G401 (cell line): ENCODE data around the gene AHRR. TPM values are rescaled to one million over a fixed set of nuclear protein-coding genes. Genes with fewer than 3 reads are reported as not detected.
"Not testable (repeated sequence)": the region's sequence is repeated elsewhere in the genome, so short reads cannot be mapped to it uniquely, and the experiment has no call there.

Experiments used
- DNase-seq: peaks from one replicate; pipeline ENCODE4 v3.0.0-alpha.2; 2015; ENCODE audit warnings: low spot score
- in situ Hi-C: cut with HindIII; loops from 2 replicates; pipeline ENCODE4 v1.10.0; 2016; ENCODE audit warnings: low sequenced_read_pairs, mixed read lengths
- total RNA-seq: library from RNA; depleted of rRNA; stranded (reverse); fragments of >200 nt; shearing (Covaris generic); gene quantifications from 2 replicates; pipeline ENCODE4 v1.2.3, GENCODE V29; 2014

AHRR gene
- total RNA-seq, 1 experiment from 2014 or later, result 0.24 TPM

DNA sequence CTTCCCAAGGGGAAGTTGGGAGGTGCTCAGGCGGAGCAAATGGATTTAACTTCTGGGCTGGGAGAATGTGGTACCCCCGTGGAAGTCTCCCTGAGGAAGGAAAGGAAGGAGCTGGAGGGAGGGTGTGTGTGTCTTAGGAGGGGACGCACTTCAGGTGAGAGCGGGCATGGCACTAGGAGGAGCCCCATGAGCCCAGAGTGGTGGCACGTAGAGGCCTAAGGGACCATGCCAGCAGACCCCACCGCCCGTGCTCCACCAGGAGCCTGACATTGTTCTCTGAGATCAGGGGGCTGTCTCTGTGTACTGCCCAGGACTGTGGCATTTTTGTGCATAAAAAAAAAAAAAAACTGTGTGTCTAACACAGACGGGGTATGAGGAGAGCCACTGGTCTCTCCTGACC, 18.5 kb upstream of the AHRR start:
- in situ Hi-C loops, result no loop called here
- DNase-seq, result no peak

DNA sequence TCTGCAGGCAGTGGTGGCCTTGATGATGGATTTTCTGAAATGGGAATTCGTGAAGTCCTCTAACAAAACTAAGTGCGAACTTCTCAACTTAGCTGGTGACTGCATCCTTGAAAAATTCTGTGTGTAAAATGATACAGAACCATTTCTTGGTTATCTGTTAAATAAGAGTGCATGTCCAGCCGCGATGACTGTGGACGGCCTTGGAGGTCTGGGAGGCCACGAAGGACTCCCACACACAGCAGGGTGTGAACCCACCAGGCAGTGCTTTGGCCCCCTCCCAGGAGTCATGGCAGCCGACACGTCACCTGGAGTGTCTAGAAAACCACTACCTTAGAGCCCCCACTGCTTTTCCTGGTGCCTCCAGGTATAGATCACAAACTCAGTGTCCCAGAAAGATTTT, 17.8 kb upstream of the AHRR start:
- DNase-seq, in situ Hi-C loops: not testable (repeated sequence)

DNA sequence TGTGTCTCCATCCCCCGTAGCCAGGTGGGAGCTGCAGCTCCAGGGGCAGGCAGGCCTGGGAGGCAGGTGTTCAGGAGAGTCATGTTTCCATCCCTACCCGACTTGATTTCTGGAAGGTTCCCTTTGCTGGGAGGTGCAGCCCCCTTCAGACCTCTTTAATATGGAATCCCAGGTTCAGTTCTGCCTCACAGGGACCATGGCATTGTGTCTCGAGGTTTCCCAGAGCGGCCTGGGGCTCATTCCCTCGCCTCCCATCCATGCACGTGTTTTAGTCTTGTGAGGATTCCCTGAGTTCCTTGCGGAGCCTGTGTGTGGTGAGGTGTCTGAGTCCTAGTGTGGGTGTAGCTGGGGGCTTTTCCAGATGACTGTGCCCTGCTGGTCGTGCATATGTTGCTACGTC, 16.5 kb upstream of the AHRR start:
- in situ Hi-C loops, result no loop called here

DNA sequence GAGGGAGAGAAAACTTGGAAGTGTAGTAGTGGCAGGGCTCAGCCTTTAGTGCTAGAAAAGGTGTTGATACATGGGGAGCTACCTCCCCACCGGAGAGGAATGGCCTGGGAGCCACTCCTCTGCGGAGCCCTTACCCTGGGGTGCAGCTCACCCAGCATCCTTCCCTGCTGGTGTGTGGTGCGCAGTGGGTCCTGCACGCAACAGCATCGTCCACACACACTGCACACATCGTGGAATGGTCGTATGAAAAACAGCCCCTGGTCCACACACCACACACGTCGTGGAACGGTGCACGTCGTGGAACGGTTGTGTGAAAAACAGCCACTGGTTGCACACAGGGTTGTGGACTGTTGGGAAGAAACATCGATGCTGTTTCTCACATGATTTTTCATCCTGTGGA, 16.1 kb upstream of the AHRR start:
- in situ Hi-C loops, result no loop called here
- no peak for DNase-seq

More for the DNA sequence above, 16.5 kb upstream of the AHRR start:
- DNase-seq, result no peak

DNA sequence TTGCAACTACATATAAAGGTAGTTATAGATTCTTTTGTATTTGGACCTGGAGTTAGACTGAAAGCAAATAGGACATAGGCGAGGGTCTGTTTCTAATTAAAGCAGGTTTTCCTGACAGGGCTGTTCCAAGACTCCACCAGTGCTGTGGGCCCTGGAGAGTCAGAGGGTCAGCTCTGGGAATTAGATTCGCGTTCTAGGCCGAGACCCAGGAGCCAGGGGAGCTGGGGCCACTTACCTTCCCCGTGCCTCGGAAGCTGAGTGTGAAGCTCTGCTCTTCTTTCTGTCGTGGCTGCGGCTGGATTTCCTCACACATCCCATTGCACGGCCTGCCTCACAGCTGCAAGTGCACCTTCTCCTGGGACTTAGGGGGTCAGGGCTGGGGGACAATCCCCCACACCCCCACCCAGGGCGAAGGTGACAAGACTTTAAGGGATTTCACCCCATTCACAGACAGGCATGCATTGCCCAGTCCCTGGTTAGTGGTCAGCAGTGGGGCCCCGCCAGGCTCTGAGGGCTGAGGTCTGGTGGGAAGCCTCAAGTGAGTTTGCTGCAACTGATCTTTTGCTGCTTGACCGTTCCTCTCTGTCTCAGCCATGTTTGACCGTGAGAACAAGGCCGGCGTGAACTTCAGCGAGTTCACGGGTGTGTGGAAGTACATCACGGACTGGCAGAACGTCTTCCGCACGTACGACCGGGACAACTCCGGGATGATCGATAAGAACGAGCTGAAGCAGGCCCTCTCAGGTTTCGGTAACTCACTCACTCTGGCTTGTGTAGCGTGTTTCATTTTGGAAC, 15.3 kb upstream of the AHRR start:
- no peak for DNase-seq
- in situ Hi-C loops, result no loop called here

DNA sequence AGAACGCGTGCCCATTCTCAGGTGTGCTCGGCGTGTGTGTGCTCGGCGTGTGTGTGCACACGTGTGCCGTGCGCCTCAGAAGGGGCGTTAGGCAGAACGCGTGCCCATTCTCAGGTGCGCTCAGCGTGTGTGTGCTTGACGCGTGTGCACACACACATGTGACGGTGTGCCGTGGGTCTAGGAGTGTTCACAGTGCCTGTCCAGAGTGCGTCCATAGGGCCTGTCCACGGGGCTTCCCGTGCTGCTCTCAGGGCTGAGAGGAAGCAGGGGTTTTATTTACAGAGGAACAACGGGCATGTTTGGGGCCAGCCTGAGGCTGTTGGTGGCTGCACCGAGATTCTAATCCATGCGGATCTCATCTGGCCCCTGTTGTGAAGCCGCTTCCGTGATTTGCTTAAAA, 14.2 kb upstream of the AHRR start:
- no peak for DNase-seq
- in situ Hi-C loops, result no loop called here

DNA sequence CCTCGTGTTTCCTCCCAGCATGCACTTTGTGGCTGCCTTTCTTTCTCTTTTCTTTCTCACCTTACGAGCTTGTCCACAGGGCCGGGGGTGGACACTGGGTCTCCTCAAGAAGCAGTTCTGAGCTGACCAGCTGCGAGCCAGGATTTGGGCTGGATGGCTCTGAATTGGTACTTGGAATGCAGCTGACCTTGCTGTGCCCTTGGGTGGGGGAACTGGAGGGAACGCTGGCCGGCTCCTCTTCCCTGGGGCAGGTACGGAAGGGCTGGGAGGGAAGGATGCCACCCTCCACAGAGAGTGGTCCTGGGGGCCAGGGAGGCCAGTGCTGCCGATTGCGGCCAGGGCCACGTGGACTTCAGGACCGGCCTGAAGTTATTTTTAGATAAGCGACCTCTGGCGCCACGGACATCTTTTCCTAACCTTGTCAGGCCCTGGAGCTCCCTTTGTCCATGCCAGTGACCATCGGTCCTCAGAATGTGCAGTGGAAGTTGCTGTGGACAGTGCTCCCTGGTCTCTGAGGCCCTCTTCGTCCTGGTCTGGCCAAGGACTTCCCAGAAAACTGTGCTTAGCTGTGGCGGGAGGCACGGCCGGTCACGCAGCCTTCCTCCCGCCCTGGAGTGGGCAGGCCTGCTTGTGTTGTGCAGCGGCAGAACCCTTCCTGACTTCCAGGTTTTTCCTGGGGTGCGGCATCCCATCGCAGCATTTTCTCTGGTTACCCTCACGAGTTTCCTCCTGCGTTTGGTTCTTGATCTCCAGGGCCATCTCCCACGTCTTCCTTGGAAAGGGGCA, 13.5 kb upstream of the AHRR start:
- in situ Hi-C loops, result no loop called here
- DNase-seq, result no peak

DNA sequence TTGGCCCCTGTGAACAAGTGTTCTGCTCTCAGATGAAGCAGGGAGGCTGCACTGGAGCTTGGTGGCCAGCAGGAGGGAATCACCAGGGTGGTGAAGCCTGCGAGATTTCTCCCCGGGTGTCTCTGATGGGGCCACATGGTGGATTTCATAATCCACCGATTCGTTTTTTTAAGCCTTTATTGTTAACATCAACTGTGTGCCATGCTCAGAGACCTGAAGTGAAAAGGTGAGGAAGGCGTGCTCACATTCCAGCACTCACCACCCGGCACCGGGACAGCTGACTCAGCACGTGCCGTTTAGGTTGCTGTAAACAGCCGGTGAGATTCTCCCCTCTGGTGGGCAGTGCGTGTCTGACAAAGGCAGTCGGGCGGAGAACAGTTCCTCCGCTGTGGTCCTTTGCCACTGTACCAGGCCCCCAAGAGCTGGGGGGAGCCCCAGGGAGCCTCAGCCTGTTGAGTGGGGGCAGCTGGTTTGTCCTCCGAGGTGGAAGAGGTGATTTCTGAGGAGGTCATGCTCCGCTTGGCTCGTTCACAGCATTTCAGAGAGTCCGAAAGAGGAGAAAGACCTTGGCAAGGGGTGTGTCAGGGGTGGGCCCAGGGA, 12.7 kb upstream of the AHRR start:
- in situ Hi-C loops, result no loop called here
- no peak for DNase-seq

DNA sequence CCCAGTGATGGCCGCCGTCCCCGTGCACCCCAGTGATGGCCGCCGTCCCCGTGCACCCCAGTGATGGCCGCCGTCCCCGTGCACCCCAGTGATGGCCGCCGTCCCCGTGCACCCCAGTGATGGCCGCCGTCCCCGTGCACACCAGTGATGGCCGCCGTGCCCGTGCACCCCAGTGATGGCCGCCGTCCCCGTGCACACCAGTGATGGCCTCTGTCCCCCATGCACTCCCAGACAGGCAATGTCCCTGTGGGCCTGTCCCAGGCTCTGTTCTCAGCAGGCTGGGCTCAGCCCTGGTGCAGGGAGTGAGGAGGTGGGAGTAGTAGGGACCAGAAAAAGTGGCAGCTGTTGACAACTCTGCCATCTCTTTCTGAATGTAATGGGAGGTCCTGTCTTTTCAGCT, 11.7 kb upstream of the AHRR start:
- DNase-seq, in situ Hi-C loops: not testable (repeated sequence)

DNA sequence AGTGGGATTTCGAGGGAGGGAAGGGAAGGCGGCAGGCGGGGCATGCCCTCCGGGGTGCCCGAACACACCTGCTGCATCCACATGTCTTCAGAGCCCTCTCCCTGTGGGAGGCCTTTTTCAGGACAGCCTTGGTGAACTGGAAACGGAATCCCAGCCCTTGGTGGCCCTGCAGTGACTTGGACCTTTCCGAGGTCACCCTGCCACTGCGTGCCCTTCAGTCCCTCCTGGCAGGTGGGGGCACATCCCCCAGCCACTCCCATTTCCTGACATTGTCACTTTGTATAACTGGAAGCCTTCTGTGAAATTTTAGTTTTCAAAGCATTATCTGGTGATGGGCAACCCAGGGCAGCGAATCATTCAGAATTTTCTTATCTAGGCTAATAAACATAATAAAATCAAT, 11.0 kb upstream of the AHRR start:
- no peak for DNase-seq
- in situ Hi-C loops, result no loop called here

DNA sequence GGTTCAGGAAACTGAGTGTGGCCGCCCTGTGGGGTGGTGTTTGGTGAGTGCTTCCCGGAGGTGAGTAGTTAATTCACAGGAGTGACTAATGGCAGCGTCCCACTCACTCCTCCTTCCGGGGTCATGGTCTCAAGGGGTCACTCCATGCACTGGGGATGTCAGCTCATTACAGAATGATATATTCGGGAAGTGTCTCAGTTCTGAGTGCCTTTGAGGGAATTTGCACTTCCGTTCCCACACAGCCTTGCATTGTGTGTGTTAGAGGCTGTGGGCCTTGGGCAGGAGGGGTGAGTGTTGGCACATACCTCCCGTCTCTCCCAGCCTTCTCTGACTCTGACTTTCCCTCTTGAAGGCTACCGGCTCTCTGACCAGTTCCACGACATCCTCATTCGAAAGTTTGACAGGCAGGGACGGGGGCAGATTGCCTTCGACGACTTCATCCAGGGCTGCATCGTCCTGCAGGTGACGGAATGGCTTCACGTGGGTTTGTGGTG, 10.5 kb upstream of the AHRR start:
- in situ Hi-C loops, result no loop called here

DNA sequence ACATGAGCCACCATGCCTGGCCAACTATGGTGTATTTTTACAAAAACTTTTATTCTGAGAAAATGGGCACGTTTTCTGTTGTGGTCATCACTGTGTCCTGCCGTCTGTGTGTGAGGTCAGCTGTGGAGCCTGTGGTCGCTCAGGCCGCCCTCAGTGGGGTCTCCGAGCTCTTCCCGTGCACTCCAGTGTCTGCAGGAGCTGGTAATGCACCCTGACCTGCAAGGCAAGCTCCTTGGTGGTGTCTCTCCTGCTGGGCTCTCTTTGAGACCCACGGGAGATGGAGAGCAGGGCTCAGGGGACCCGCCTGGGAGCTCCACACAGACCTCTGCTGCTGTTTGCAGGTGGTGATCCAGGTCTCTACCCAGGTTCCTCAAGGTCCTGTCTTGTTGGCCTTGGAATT, 9.6 kb upstream of the AHRR start:
- in situ Hi-C loops, result no loop called here
- DNase-seq, result no peak

More for the DNA sequence above, 10.5 kb upstream of the AHRR start:
- DNase-seq, result no peak

DNA sequence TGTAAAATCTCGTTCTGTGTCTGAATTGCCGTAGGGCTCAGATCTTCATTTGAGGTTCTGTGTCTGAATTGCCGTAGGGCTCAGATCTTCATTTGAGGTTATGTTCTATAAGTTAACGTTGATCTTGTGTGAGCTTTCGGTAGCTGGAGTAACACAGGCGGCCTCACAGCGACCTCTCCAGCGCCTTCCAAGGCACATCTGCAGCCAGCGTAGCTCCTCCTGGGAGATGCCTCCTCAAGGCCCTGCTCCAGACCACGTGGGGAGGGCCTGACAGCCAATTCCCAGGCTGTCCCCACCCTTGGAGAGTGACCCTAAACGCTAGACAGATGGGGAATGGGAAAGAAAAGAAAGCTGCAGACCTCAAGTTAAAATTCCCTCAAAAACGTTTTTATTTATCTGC, 8.7 kb upstream of the AHRR start:
- no peak for DNase-seq
- in situ Hi-C loops, result no loop called here

DNA sequence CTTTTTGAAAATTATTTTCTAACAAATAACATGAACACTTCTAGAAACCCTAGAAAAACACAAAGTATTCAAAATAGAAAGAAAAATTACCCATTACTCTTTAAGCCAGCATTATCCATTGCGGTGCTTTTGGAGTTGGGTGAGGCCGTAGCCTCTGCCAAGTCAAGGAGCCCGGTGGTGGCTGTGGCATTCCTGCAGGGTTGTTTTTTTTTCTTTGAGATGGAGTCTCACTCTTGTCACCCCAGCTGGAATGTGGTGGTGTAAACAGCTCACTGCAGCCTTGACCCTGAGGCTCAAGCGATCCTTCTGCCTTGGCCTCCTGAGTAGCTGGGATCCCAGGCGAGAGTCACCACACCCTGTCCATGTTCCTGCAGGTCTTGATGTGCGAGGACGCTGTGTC, 8.2 kb upstream of the AHRR start:
- no peak for DNase-seq
- in situ Hi-C loops, result no loop called here

DNA sequence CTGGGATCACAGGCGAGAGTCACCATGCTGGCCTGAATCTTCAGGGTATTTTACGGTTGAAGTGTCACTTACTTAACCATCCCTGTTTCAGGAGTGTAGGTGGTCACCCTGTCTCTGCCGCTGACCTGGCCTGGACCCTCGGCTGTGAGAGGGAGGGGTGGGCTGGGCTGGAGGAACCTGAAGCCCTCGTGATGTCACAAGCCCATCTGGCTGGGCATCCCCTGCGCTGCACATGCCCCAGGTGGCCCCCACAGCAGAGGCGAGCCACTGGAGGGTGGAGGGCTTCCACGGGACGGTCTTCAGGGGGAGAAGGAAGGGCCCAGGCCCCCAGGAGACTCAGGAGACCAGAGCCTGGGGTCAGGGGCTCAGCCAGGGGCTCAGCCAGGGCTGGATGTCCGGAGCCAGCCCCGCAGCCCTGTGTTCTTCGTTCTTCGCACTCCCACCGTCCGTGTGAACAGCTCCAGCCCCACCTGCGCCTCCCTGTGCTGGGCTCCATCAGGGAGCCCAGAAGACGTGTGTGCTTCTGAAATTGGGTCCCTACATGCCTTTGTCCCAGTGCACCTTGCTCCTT, 7.6 kb upstream of the AHRR start:
- DNase-seq, result no peak
- in situ Hi-C loops, result no loop called here

DNA sequence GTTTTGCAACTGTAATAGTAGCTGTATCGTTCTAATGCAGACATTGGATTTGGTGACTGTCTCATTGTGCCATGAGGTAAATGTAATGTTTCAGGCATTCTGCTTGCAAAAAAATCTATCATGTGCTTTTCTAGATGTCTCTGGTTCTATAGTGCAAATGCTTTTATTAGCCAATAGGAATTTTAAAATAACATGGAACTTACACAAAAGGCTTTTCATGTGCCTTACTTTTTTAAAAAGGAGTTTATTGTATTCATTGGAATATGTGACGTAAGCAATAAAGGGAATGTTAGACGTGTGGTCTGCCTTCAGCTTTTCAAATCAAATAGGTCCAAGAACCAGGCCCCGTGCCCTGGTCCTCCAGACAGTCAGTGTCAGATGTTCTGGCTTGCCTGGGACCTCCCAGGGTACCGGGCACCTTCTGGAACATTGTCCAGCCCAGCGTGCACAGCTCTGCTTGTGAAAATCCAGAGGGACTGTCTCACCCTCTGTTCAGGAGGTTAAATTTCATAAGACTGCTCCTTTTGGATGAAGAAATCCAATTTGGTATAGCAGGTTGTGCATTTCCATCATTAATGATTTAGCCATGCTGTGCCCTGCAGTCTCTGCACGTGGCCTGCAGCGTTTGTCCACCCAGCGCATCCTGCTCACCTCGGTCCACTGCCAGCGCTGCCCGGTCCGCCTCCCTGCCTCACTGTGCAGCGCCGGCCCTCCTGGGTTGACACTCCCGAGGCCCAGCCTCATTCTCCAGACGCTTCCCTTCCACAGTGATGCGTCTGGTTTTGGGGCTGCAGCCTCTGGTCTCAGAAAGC, 6.6 kb upstream of the AHRR start:
- no peak for DNase-seq
- in situ Hi-C loops, result no loop called here

DNA sequence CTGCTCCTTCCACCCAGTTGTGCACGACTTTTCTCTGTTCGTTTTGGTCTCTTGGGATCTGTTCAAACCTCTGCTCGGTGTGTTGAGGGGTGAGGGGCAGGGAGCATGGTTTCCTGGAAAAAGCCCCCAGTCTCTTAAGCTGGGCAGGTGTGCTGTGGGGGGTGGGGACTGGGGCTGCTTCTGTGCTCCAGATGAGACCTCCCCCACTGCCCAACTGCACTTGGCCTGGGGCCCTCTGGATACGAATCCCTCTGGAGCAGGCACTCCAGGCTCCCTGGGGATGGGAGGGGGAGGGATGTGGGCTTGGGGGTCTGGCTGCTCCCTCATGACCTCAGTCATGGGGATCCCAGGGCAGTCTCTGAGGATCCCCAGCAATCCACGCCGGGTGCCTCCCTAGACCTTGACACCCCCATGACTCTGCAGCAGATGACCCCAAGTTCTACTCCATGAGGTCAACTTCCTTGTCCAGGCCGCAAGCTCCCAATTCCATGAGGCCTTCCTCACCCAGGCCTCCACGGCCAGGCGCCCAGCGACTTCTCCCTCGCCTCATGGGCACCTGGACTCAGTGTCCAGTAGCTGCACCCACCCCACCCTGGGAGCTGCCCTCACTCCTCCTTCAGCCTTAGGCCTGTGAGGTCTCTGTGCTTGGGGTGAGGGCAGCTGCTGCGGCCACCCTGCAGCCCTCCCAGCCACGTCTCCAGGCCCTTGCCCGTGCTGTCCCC, 5.9 kb upstream of the AHRR start:
- in situ Hi-C loops, result no loop called here

More for the DNA sequence above, 5.9 kb upstream of the AHRR start:
- no peak for DNase-seq
